HepG2 (cell line): ENCODE measurements around the gene CDHR4. TPM values are rescaled to one million over a fixed set of nuclear protein-coding genes. Genes with fewer than 3 reads are reported as not detected.
A peak's percentile ranks its signal among the peaks of the same experiment; 100 is the strongest.

Source experiments
- ATAC-seq: fragments of 200-7000 bp; cut with Tn5 transposase; 3 replicates; pipeline ENCODE4 v1.9.1; 2020; ENCODE audit warnings: mild to moderate bottlenecking, moderate library complexity
- BruUV-seq: library from RNA; stranded (reverse); fragments of 400-500 nt; replicated peaks from 2 replicates; lab custom pipeline; 2021; lab: Mats Ljungman, UMichigan
- CTCF ChIA-PET: fragments of 300-600 bp; formaldehyde crosslinking; extraction: SDS; loops from one replicate; lab custom pipeline; 2021; ENCODE audit warnings: low total read pairs, inconsistent platforms, low intra/inter-chr PET ratio; lab: Yijun Ruan, JAX
- POLR2A ChIA-PET: fragments of 350-600 bp; sonication (Branson Sonifier 250); formaldehyde crosslinking; loops from one replicate; lab custom pipeline; 2020; ENCODE audit warnings: antibody characterized with exemption, inconsistent platforms; lab: Yijun Ruan, JAX
- DNase-seq: peaks from one replicate; pipeline ENCODE4 v3.0.0-alpha.2; 2015; ENCODE audit warnings: low spot score
- FAIRE-seq: peaks from 3 replicates; lab custom pipeline; 2011; peaks lifted over from hg19 to GRCh38; lab: Jason Lieb, UNC
- H2AFZ ChIP-seq: one replicate; pipeline ENCODE4 v1.6.1; 2011; ENCODE audit warnings: low read length, inconsistent platforms
- H3K27ac ChIP-seq: fragments of 300-600 bp; 3 replicates; pipeline ENCODE4 v1.8.0; 2011; ENCODE audit warnings: mixed run types, mild to moderate bottlenecking, mixed read lengths, low read length, inconsistent platforms; ENCODE audit not compliant: insufficient read depth; ENCODE audit errors: extremely low read length
- H3K27me3 ChIP-seq, 2 experiments: fragments of 200-600 bp in 1 of 2; 2 replicates in 1 of 2; 3 replicates in 1 of 2; pipeline versions ENCODE4 v1.6.0 to v1.8.0; 2011; ENCODE audit warnings: low read length in 2 of 2, mild to moderate bottlenecking in 2 of 2, moderate library complexity in 2 of 2, inconsistent platforms in 1 of 2; ENCODE audit not compliant: insufficient read depth in 2 of 2, control insufficient read depth in 1 of 2
- H3K36me3 ChIP-seq, 2 experiments: fragments of 200-600 bp in 1 of 2; replicated peaks in 1 of 2; 2 replicates in 1 of 2; 3 replicates in 1 of 2; pipeline versions ENCODE4 v1.5.1 to v1.8.0; 2011; ENCODE audit warnings: low read length in 2 of 2, inconsistent platforms in 1 of 2; ENCODE audit not compliant: insufficient read depth in 2 of 2, control insufficient read depth in 1 of 2
- H3K4me1 ChIP-seq: 2 replicates; pipeline ENCODE4 v1.5.1; 2012; ENCODE audit warnings: low read length, inconsistent platforms; ENCODE audit not compliant: insufficient read depth
- H3K4me2 ChIP-seq: 2 replicates; pipeline ENCODE4 v1.6.0; 2011; ENCODE audit warnings: low read depth, low read length, inconsistent platforms
- H3K4me3 ChIP-seq, 3 experiments: fragments of 200-600 bp in 1 of 3; sonication (generic), shearing (Covaris generic) in 1 of 3; replicated peaks in 1 of 3; 2 replicates each; pipeline ENCODE4 v1.5.1; 2011 to 2016; ENCODE audit warnings: low read length in 3 of 3, inconsistent platforms in 2 of 3, low read depth in 2 of 3, mild to moderate bottlenecking in 2 of 3, control low read depth in 1 of 3, mixed read lengths in 1 of 3; ENCODE audit not compliant: insufficient read depth in 1 of 3
- H3K79me2 ChIP-seq: one replicate; pipeline ENCODE4 v1.6.1; 2011; ENCODE audit warnings: low read length, inconsistent platforms; ENCODE audit not compliant: insufficient read depth
- H3K9ac ChIP-seq: 2 replicates; pipeline ENCODE4 v1.6.0; 2011; ENCODE audit warnings: mild to moderate bottlenecking, low read depth, low read length, inconsistent platforms; ENCODE audit not compliant: insufficient read depth
- H3K9me3 ChIP-seq: 2 replicates; pipeline ENCODE4 v1.5.1; 2012; ENCODE audit warnings: mild to moderate bottlenecking, low read length
- H4K20me1 ChIP-seq: 2 replicates; pipeline ENCODE4 v1.6.0; 2011; ENCODE audit warnings: inconsistent platforms, mild to moderate bottlenecking, low read length, moderate library complexity; ENCODE audit not compliant: insufficient read depth
- ARID3A ChIP-seq: IDR thresholded peaks from 2 replicates; pipeline ENCODE4 v1.6.1; 2012; ENCODE audit warnings: low read depth, low read length, improper control_type of control experiment
- CREB3 ChIP-seq: sonication (generic); formaldehyde crosslinking; IDR thresholded peaks from 2 replicates; pipeline ENCODE4 v1.5.0; 2020; ENCODE audit warnings: missing genetic modification reagents
- HIVEP1 ChIP-seq: sonication (generic); formaldehyde crosslinking; IDR thresholded peaks from 2 replicates; pipeline ENCODE4 v1.4.0; 2020; ENCODE audit warnings: mild to moderate bottlenecking, missing genetic modification reagents
- NR2F2 ChIP-seq: IDR thresholded peaks from 2 replicates; pipeline ENCODE4 v1.6.1; 2012; ENCODE audit warnings: low read depth, inconsistent platforms, borderline replicate concordance
- PHF20 ChIP-seq: sonication (generic); formaldehyde crosslinking; IDR thresholded peaks from 2 replicates; pipeline ENCODE4 v1.5.0; 2020; ENCODE audit warnings: mild to moderate bottlenecking, missing genetic modification reagents
- PHF21A ChIP-seq: sonication (generic); formaldehyde crosslinking; IDR thresholded peaks from 2 replicates; pipeline ENCODE4 v1.5.0; 2020; ENCODE audit warnings: mild to moderate bottlenecking, missing genetic modification reagents
- PITX1 ChIP-seq: sonication (generic); formaldehyde crosslinking; IDR thresholded peaks from 2 replicates; pipeline ENCODE4 v1.5.1; 2020; ENCODE audit warnings: mild to moderate bottlenecking, missing genetic modification reagents
- SAP130 ChIP-seq: IDR thresholded peaks from 2 replicates; pipeline ENCODE4 v1.6.1; 2016; ENCODE audit warnings: low read depth
- SRSF4 ChIP-seq: fragments of 200-400 bp; formaldehyde crosslinking; IDR thresholded peaks from one replicate; pipeline ENCODE4 v1.6.1; 2018; ENCODE audit warnings: mild to moderate bottlenecking, low read depth, low read length, moderate library complexity; ENCODE audit not compliant: poor library complexity, severe bottlenecking
- ZNF569 ChIP-seq: sonication (generic); formaldehyde crosslinking; IDR thresholded peaks from 2 replicates; pipeline ENCODE4 v1.5.0; 2020; ENCODE audit warnings: mild to moderate bottlenecking, missing genetic modification reagents, moderate library complexity, borderline replicate concordance
- ZNF576 ChIP-seq: sonication (generic); formaldehyde crosslinking; IDR thresholded peaks from 2 replicates; pipeline ENCODE4 v1.4.0; 2020; ENCODE audit warnings: mild to moderate bottlenecking, missing genetic modification reagents
- ZNF703 ChIP-seq: sonication (generic); formaldehyde crosslinking; IDR thresholded peaks from 2 replicates; pipeline ENCODE4 v1.5.1; 2020; ENCODE audit warnings: missing genetic modification reagents, mild to moderate bottlenecking, moderate library complexity, borderline replicate concordance
- ZNF770 ChIP-seq: sonication (generic); formaldehyde crosslinking; IDR thresholded peaks from 2 replicates; pipeline ENCODE4 v1.5.0; 2020; ENCODE audit warnings: mild to moderate bottlenecking, missing genetic modification reagents
- WGBS: methylation state at CpG from one replicate; pipeline ENCODE4 v1.1.6; 2017; ENCODE audit warnings: low lambda C conversion rate; 5-methylcytosine and 5-hydroxymethylcytosine counted together
- in situ Hi-C: cut with HindIII; loops from 2 replicates; pipeline ENCODE4 v1.10.0; 2017; ENCODE audit warnings: low pct_unique_long_range_greater_than_20kb; ENCODE audit not compliant: extremely low pct_ligation_motif_present
- intact Hi-C: fragments of 100-400 bp; cut with micrococcal nuclease; formaldehyde crosslinking; loops from one replicate; pipeline ENCODE4 v1.10.0; 2022; ENCODE audit not compliant: unreplicated experiment
- polyA plus RNA-seq, 8 experiments: library from polyadenylated mRNA; depleted of rRNA in 3 of 8; stranded (reverse) in 7 of 8; unstranded in 1 of 8; fragments of >200 nt; fragmentation: Illumina TruSeq in 4 of 8; extraction: Trizol in 4 of 8; gene quantifications; 2 replicates each; pipeline versions ENCODE4 v1.2.1 to v1.2.3, GENCODE V29; 2011 to 2016; ENCODE audit warnings: low read depth in 4 of 8, missing spikeins in 1 of 8, mixed read lengths in 1 of 8; ENCODE audit not compliant: insufficient read depth in 1 of 8
- total RNA-seq, 5 experiments: library from RNA; depleted of rRNA; stranded (reverse); fragments of >200 nt; fragmentation: Illumina TruSeq; extraction: Trizol; gene quantifications; 2 replicates each; pipeline ENCODE4 v1.2.3, GENCODE V29; 2016; ENCODE audit warnings: low read depth in 1 of 5
- TF ChIP-seq, protein P1 (sequence below): sonication (generic); formaldehyde crosslinking; IDR thresholded peaks from 2 replicates; pipeline ENCODE4 v1.4.0; 2020; ENCODE audit warnings: missing genetic modification reagents; ENCODE audit errors: not compliant biosample characterization
- TF ChIP-seq, protein P2 (sequence below): sonication (generic); formaldehyde crosslinking; IDR thresholded peaks from 2 replicates; pipeline ENCODE4 v1.5.0; 2020; ENCODE audit warnings: missing genetic modification reagents, mild to moderate bottlenecking, borderline replicate concordance

Gene CDHR4
- total and polyA plus RNA-seq, 2 of the 13 experiments (the other 11 are each of a cell fraction or from before 2014, with no cell fraction given) = 0.21 TPM; not detected in 1

- DNase-seq = peak; percentile 56
- 67% methylated on average over 5 of the region's 5 CpGs for WGBS
- ChIA-PET POLR2A (interaction anchor here (0.6 kb wide), 1 partner anchor 32 kb away, joined by 3 read pairs; no protein-coding TSS in a partner anchor), CTCF (no interaction called here)
- no peak overlapping the region for H3K9ac ChIP-seq
- no peak overlapping the region for H2AFZ ChIP-seq
- no peaks in the 10 kb centered on the region; a peak in 1 of 5 replicates for H3K27me3 ChIP-seq
- FAIRE-seq = peak; percentile 48
- H3K79me2 ChIP-seq = peaks cover 73% of the 10 kb centered on the region
- in situ Hi-C loops (no loop called here), intact Hi-C loops (no loop called here)
- H3K4me1 ChIP-seq = peaks cover 51% of the 10 kb centered on the region
- H3K4me2 ChIP-seq = peak overlapping the region; percentile 25
- peak overlapping the region; percentile 60 for H3K27ac ChIP-seq
- BruUV-seq = no TSS peak
- no peaks in the 10 kb centered on the region for H3K9me3 ChIP-seq
- peaks cover 3 to 13% of the 10 kb centered on the region in 2 experiments; a peak in 3 of 5 replicates for H3K36me3 ChIP-seq
- H3K4me3 ChIP-seq = no peak overlapping the region
- H4K20me1 ChIP-seq = peaks cover 9% of the 10 kb centered on the region; the same call in 1 of the 2 replicates
- ATAC-seq = peak; percentile 32
- peak; percentile 22; the same call in 1 of the 2 replicates for TF ChIP-seq PHF21A
- TF ChIP-seq PITX1 (CRISPR knock-in tag) = peak; percentile 75; the same call in 1 of the 2 replicates
- TF ChIP-seq CREB3 (CRISPR knock-in tag) = no peak
- no peak for TF ChIP-seq ZNF703 (CRISPR knock-in tag)
- TF ChIP-seq ZNF770 (CRISPR knock-in tag) = peak; percentile 78; the same call in 1 of the 2 replicates
- TF ChIP-seq SRSF4 = no peak
- TF ChIP-seq ZNF576 (CRISPR knock-in tag) = no peak
- no peak for TF ChIP-seq PHF20 (CRISPR knock-in tag)
- TF ChIP-seq, protein P1, sequence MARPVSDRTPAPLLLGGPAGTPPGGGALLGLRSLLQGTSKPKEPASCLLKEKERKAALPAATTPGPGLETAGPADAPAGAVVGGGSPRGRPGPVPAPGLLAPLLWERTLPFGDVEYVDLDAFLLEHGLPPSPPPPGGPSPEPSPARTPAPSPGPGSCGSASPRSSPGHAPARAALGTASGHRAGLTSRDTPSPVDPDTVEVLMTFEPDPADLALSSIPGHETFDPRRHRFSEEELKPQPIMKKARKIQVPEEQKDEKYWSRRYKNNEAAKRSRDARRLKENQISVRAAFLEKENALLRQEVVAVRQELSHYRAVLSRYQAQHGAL (CRISPR knock-in tag) = no peak
- TF ChIP-seq HIVEP1 (CRISPR knock-in tag) = no peak
- TF ChIP-seq, protein P2, sequence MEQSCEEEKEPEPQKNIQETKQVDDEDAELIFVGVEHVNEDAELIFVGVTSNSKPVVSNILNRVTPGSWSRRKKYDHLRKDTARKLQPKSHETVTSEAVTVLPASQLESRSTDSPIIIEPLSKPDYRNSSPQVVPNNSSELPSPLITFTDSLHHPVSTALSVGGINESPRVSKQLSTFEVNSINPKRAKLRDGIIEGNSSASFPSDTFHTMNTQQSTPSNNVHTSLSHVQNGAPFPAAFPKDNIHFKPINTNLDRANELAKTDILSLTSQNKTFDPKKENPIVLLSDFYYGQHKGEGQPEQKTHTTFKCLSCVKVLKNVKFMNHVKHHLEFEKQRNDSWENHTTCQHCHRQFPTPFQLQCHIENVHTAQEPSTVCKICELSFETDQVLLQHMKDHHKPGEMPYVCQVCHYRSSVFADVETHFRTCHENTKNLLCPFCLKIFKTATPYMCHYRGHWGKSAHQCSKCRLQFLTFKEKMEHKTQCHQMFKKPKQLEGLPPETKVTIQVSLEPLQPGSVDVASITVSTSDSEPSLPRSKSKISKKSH (CRISPR knock-in tag) = no peak
- TF ChIP-seq ARID3A = no peak
- no peak for TF ChIP-seq ZNF569 (CRISPR knock-in tag)
- 0 out of 2 replicates have a peak, but pooled peaks have one; percentile 16 for TF ChIP-seq SAP130 (CRISPR knock-in tag)
- peak; percentile 59; the same call in 1 of the 2 replicates for TF ChIP-seq NR2F2
These were observed 18.1 kb downstream of the CDHR4 start for GRCh38 chr3:49781415-49782199.
